Prostate gland (tissue), 2 donors: ENCODE data around the gene CMSS1.

Experiments used
- CTCF ChIP-seq, 4 experiments: fragments of 200-600 bp in 2 of 4; fragments of 450-650 bp in 2 of 4; sonication (generic) in 2 of 4; IDR thresholded peaks; 1 replicate in 3 of 4; 2 replicates in 1 of 4; pipeline ENCODE4 v1.5.1; 2016 to 2019; ENCODE audit warnings: antibody characterized with exemption in 4 of 4, mild to moderate bottlenecking in 2 of 4, moderate library complexity in 2 of 4
- POLR2A ChIP-seq: fragments of 450-650 bp; IDR thresholded peaks from one replicate; pipeline ENCODE4 v1.6.1; 2016; ENCODE audit warnings: antibody characterized with exemption, mild to moderate bottlenecking

- no peak for TF ChIP-seq POLR2A
- TF ChIP-seq CTCF (IDR thresholded peaks at IDR 0.05) = no peak
These were observed 160.6 kb downstream of the CMSS1 start for GRCh38 chr3:99978221-99978620.
